ENCODE measurements around the gene DLGAP1.

DNA sequence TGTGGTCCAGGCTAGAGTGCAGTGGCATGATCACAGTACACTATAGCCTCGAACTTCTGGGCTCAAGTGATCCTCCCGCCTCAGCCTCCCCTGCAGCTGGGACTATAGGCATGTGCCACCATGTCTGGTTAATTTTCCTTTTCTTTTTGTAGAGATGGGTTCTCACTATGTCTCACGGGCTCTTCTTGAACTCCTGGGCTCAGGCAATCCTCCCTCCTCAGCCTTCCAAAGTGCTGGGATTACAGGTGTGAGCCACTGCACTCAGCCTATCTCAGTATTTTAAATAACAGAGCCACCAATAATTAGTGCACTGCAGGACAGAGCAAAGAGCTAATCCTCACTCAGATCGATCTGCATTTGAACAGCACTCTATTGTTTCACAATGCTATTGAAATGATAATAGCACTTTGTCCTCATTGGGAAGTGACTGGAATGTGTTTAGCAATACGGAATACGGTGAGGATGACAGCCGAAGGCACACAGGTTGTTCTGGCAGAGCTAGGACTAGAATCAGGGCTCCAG lies 335.9 kb downstream of the DLGAP1 start:
- TF ChIP-seq EZH2 (IDR thresholded peaks at IDR 0.05; ENCODE audit: insufficient read depth, poor library complexity, severe bottlenecking) (no peak), EZH2phosphoT487 (IDR thresholded peaks at IDR 0.05; ENCODE audit: insufficient read depth, low read depth) (no peak)
